Measurements from ENCODE around the gene DMD. TPM values are rescaled to one million over a fixed set of nuclear protein-coding genes. Genes with fewer than 3 reads are reported as not detected.

The DMD gene
- total RNA-seq, 1 donor from 2014 or later: 32.2 TPM

GRCh38 chrX:32289356-32289755 is 922.0 kb downstream of the DMD start:
- ATAC-seq (no peak), DNase-seq (ENCODE audit: low spot score) (no peak)

- ATAC-seq (no peak), DNase-seq (ENCODE audit: low spot score) (no peak)
Measured at GRCh38 chrX:32281853-32282252, 929.5 kb downstream of the DMD start.

GRCh38 chrX:32280921-32281320 is 930.4 kb downstream of the DMD start:
- DNase-seq (ENCODE audit: low spot score) (no peak), ATAC-seq (no peak)

- ATAC-seq (no peak), DNase-seq (ENCODE audit: low spot score) (no peak)
Measured at GRCh38 chrX:32280489-32280888, 930.9 kb downstream of the DMD start.

- no peak for ATAC-seq
- DNase-seq (ENCODE audit: low spot score): no peak
Measured at GRCh38 chrX:32276153-32276552, 935.2 kb downstream of the DMD start.

- DNase-seq (ENCODE audit: low spot score) (no peak), ATAC-seq (no peak)
Measured at GRCh38 chrX:32269866-32270265, 941.5 kb downstream of the DMD start.

- no peak for DNase-seq (ENCODE audit: low spot score)
- ATAC-seq: no peak
Measured at GRCh38 chrX:32268207-32268606, 943.1 kb downstream of the DMD start.

- DNase-seq (ENCODE audit: low spot score) (no peak), ATAC-seq (no peak)
Measured at GRCh38 chrX:32267796-32268195, 943.6 kb downstream of the DMD start.

GRCh38 chrX:32246675-32247074 is 964.7 kb downstream of the DMD start:
- DNase-seq (ENCODE audit: low spot score) (peak; percentile 48), ATAC-seq (peak; percentile 87)

GRCh38 chrX:32195611-32196010 is 1015.7 kb downstream of the DMD start:
- DNase-seq (ENCODE audit: low spot score) (no peak), ATAC-seq (no peak)

- DNase-seq (ENCODE audit: low spot score) (no peak), ATAC-seq (no peak)
Measured at GRCh38 chrX:32191316-32191715, 1020.0 kb downstream of the DMD start.

- no peak for DNase-seq (ENCODE audit: low spot score)
- ATAC-seq: no peak
Measured at GRCh38 chrX:32185160-32185559, 1026.2 kb downstream of the DMD start.

GRCh38 chrX:32183066-32183465 is 1028.3 kb downstream of the DMD start:
- ATAC-seq (no peak), DNase-seq (ENCODE audit: low spot score) (no peak)

GRCh38 chrX:32176510-32176909 is 1034.8 kb downstream of the DMD start:
- DNase-seq (ENCODE audit: low spot score) (no peak), ATAC-seq (no peak)

GRCh38 chrX:32170481-32170880 is 1040.9 kb downstream of the DMD start:
- ATAC-seq (no peak), DNase-seq (ENCODE audit: low spot score) (no peak)

GRCh38 chrX:32155044-32155638 is 1056.2 kb downstream of the DMD start:
- ATAC-seq: no peak

GRCh38 chrX:32153585-32153984 is 1057.8 kb downstream of the DMD start:
- ATAC-seq: no peak
- no peak for DNase-seq (ENCODE audit: low spot score)

More at GRCh38 chrX:32155044-32155638, 1056.2 kb downstream of the DMD start:
- DNase-seq (ENCODE audit: low spot score): no peak

- ATAC-seq: no peak
- no peak for DNase-seq (ENCODE audit: low spot score)
Measured at GRCh38 chrX:32150141-32150540, 1061.2 kb downstream of the DMD start.

- DNase-seq (ENCODE audit: low spot score) (no peak), ATAC-seq (no peak)
Measured at GRCh38 chrX:32141841-32142240, 1069.5 kb downstream of the DMD start.

- ATAC-seq: no peak
- no peak for DNase-seq (ENCODE audit: low spot score)
Measured at GRCh38 chrX:32139476-32139875, 1071.9 kb downstream of the DMD start.

GRCh38 chrX:32137525-32137924 is 1073.8 kb downstream of the DMD start:
- DNase-seq (ENCODE audit: low spot score) (no peak), ATAC-seq (peak; percentile 40)

- no peak for DNase-seq (ENCODE audit: low spot score)
- ATAC-seq: no peak
Measured at GRCh38 chrX:32126997-32127396, 1084.4 kb downstream of the DMD start.

GRCh38 chrX:32118832-32119231 is 1092.5 kb downstream of the DMD start:
- no peak for ATAC-seq
- no peak for DNase-seq (ENCODE audit: low spot score)

Measured in left lobe of liver (tissue), 2 donors.